Measurements from ENCODE around the gene ANAPC2. TPM values are rescaled to one million over a fixed set of nuclear protein-coding genes. Genes with fewer than 3 reads are reported as not detected.

Gene ANAPC2
- polyA plus RNA-seq (2013, experiment 1 of 2), result 14.5 TPM
- 14.9 TPM for polyA plus RNA-seq (2013, experiment 2 of 2)

GRCh38 chr9:137188490-137189296 lies at the start of gene ANAPC2, which contains the start of gene SSNA1:
Gene ANAPC2, minus strand, starts transcription at chr9:137188560. Its CDS starts 28 bp downstream, at chr9:137188532.
Gene SSNA1, plus strand, starts transcription at chr9:137188676. Its CDS starts 51 bp downstream, at chr9:137188727.
- Histone ChIP-seq H3K27ac (ENCODE audit: low read depth, low read length) (peak within 1 kb of the TSS; percentile 74), H2BK15ac (replicated peaks; ENCODE audit: low read depth) (no peak within 1 kb of the TSS), H3K4me1 (ENCODE audit: control insufficient read depth, low read depth, low read length) (peaks cover 3% of the 10 kb centered on the region), H3K56ac (ENCODE audit: low read length) (peak within 1 kb of the TSS; percentile 98), H3K79me2 (ENCODE audit: control insufficient read depth, insufficient read depth, low read length) (peaks cover 16% of the 10 kb centered on the region), H3K18ac (ENCODE audit: low read length) (peak within 1 kb of the TSS; percentile 25), H3K4ac (ENCODE audit: low read depth, low read length) (no peak within 1 kb of the TSS), H3K4me2 (ENCODE audit: low read length) (peak within 1 kb of the TSS; percentile 75), H2BK120ac (ENCODE audit: low read depth, low read length) (no peak within 1 kb of the TSS), H2AK5ac (ENCODE audit: low read length) (no peak within 1 kb of the TSS), H3K27me3 (ENCODE audit: insufficient read depth, low read length, poor library complexity) (no peaks in the 10 kb centered on the region), H3K9ac (ENCODE audit: low read length) (peak within 1 kb of the TSS; percentile 84), H4K8ac (ENCODE audit: low read depth, low read length) (no peak within 1 kb of the TSS), H3K36me3 (ENCODE audit: control insufficient read depth, insufficient read depth, low read length) (no peaks in the 10 kb centered on the region), H3K79me1 (ENCODE audit: low read length) (peaks cover 19% of the 10 kb centered on the region), H4K5ac (ENCODE audit: low read length) (no peak within 1 kb of the TSS), H2BK5ac (ENCODE audit: low read length) (peak within 1 kb of the TSS; percentile 59), H3K4me3 (ENCODE audit: low read length) (peak within 1 kb of the TSS; percentile 78), H3K23ac (ENCODE audit: low read length) (peak within 1 kb of the TSS; percentile 66)
- no CpG with 5 or more reads among the region's 98 CpGs for WGBS (ENCODE audit: extremely low coverage, insufficient coverage, low lambda C conversion rate)
- peak; percentile 94 for DNase-seq

GRCh38 chr9:137236936-137237421 lies 48.6 kb upstream of the ANAPC2 start:
- Histone ChIP-seq H4K5ac (ENCODE audit: low read length) (no peak overlapping the region), H3K79me1 (ENCODE audit: low read length) (peaks cover 6% of the 10 kb centered on the region), H3K18ac (ENCODE audit: low read length) (no peak overlapping the region), H3K27me3 (ENCODE audit: insufficient read depth, low read length, poor library complexity) (no peaks in the 10 kb centered on the region), H2BK120ac (ENCODE audit: low read depth, low read length) (no peak overlapping the region), H3K23ac (ENCODE audit: low read length) (no peak overlapping the region), H3K27ac (ENCODE audit: low read depth, low read length) (no peak overlapping the region), H3K4me3 (ENCODE audit: low read length) (no peak overlapping the region), H3K4ac (ENCODE audit: low read depth, low read length) (no peak overlapping the region), H2BK15ac (replicated peaks; ENCODE audit: low read depth) (no peak overlapping the region), H3K4me2 (ENCODE audit: low read length) (no peak overlapping the region), H2AK5ac (ENCODE audit: low read length) (no peak overlapping the region), H2BK5ac (ENCODE audit: low read length) (no peak overlapping the region), H3K4me1 (ENCODE audit: control insufficient read depth, low read depth, low read length) (peaks cover 2% of the 10 kb centered on the region), H3K79me2 (ENCODE audit: control insufficient read depth, insufficient read depth, low read length) (peaks cover 8% of the 10 kb centered on the region), H3K56ac (ENCODE audit: low read length) (peak overlapping the region; percentile 56), H3K9ac (ENCODE audit: low read length) (no peak overlapping the region), H4K8ac (ENCODE audit: low read depth, low read length) (no peak overlapping the region), H3K36me3 (ENCODE audit: control insufficient read depth, insufficient read depth, low read length) (no peaks in the 10 kb centered on the region)
- DNase-seq, result no peak
- no CpG with 5 or more reads among the region's 11 CpGs for WGBS (ENCODE audit: extremely low coverage, insufficient coverage, low lambda C conversion rate)

- Histone ChIP-seq H3K4me3 (ENCODE audit: low read length) (no peak overlapping the region), H3K18ac (ENCODE audit: low read length) (no peak overlapping the region), H3K4me2 (ENCODE audit: low read length) (no peak overlapping the region), H3K79me2 (ENCODE audit: control insufficient read depth, insufficient read depth, low read length) (peaks cover 3% of the 10 kb centered on the region), H3K4ac (ENCODE audit: low read depth, low read length) (no peak overlapping the region), H3K9ac (ENCODE audit: low read length) (no peak overlapping the region), H3K27ac (ENCODE audit: low read depth, low read length) (no peak overlapping the region), H4K8ac (ENCODE audit: low read depth, low read length) (no peak overlapping the region), H4K5ac (ENCODE audit: low read length) (no peak overlapping the region), H3K27me3 (ENCODE audit: insufficient read depth, low read length, poor library complexity) (no peaks in the 10 kb centered on the region), H3K56ac (ENCODE audit: low read length) (peak overlapping the region; percentile 56), H3K4me1 (ENCODE audit: control insufficient read depth, low read depth, low read length) (peaks cover 2% of the 10 kb centered on the region), H2BK120ac (ENCODE audit: low read depth, low read length) (no peak overlapping the region), H3K36me3 (ENCODE audit: control insufficient read depth, insufficient read depth, low read length) (no peaks in the 10 kb centered on the region), H3K23ac (ENCODE audit: low read length) (no peak overlapping the region), H3K79me1 (ENCODE audit: low read length) (peaks cover 6% of the 10 kb centered on the region), H2BK15ac (replicated peaks; ENCODE audit: low read depth) (no peak overlapping the region), H2AK5ac (ENCODE audit: low read length) (no peak overlapping the region), H2BK5ac (ENCODE audit: low read length) (no peak overlapping the region)
- WGBS (ENCODE audit: extremely low coverage, insufficient coverage, low lambda C conversion rate), result no CpG with 5 or more reads among the region's 31 CpGs
- DNase-seq, result peak; percentile 83
Measured at GRCh38 chr9:137236238-137236935, 48.0 kb upstream of the ANAPC2 start.

GRCh38 chr9:137235424-137236237 lies 47.3 kb upstream of the ANAPC2 start:
- no peak overlapping the region for H3K23ac ChIP-seq (ENCODE audit: low read length)
- peaks cover 2% of the 10 kb centered on the region for H3K4me1 ChIP-seq (ENCODE audit: control insufficient read depth, low read depth, low read length)
- no peak overlapping the region for H2BK15ac ChIP-seq (replicated peaks; ENCODE audit: low read depth)
- no peak overlapping the region for H3K27ac ChIP-seq (ENCODE audit: low read depth, low read length)
- H2BK5ac ChIP-seq (ENCODE audit: low read length), result no peak overlapping the region
- WGBS (ENCODE audit: extremely low coverage, insufficient coverage, low lambda C conversion rate), result no CpG with 5 or more reads among the region's 35 CpGs
- H3K9ac ChIP-seq (ENCODE audit: low read length), result no peak overlapping the region
- no peaks in the 10 kb centered on the region for H3K27me3 ChIP-seq (ENCODE audit: insufficient read depth, low read length, poor library complexity)
- no peak overlapping the region for H3K56ac ChIP-seq (ENCODE audit: low read length)
- H2BK120ac ChIP-seq (ENCODE audit: low read depth, low read length), result no peak overlapping the region
- H2AK5ac ChIP-seq (ENCODE audit: low read length), result no peak overlapping the region
- no peak for DNase-seq
- peaks cover 6% of the 10 kb centered on the region for H3K79me1 ChIP-seq (ENCODE audit: low read length)
- no peak overlapping the region for H4K5ac ChIP-seq (ENCODE audit: low read length)
- H3K4me2 ChIP-seq (ENCODE audit: low read length), result no peak overlapping the region
- H4K8ac ChIP-seq (ENCODE audit: low read depth, low read length), result no peak overlapping the region
- H3K4me3 ChIP-seq (ENCODE audit: low read length), result no peak overlapping the region
- H3K4ac ChIP-seq (ENCODE audit: low read depth, low read length), result no peak overlapping the region
- no peaks in the 10 kb centered on the region for H3K36me3 ChIP-seq (ENCODE audit: control insufficient read depth, insufficient read depth, low read length)
- H3K79me2 ChIP-seq (ENCODE audit: control insufficient read depth, insufficient read depth, low read length), result peaks cover 3% of the 10 kb centered on the region
- H3K18ac ChIP-seq (ENCODE audit: low read length), result no peak overlapping the region

- H4K5ac ChIP-seq (ENCODE audit: low read length), result no peak overlapping the region
- H3K18ac ChIP-seq (ENCODE audit: low read length), result no peak overlapping the region
- no peak for DNase-seq
- H3K4me1 ChIP-seq (ENCODE audit: control insufficient read depth, low read depth, low read length), result peaks cover 2% of the 10 kb centered on the region
- H4K8ac ChIP-seq (ENCODE audit: low read depth, low read length), result no peak overlapping the region
- H3K4ac ChIP-seq (ENCODE audit: low read depth, low read length), result no peak overlapping the region
- H3K56ac ChIP-seq (ENCODE audit: low read length), result no peak overlapping the region
- H2AK5ac ChIP-seq (ENCODE audit: low read length), result no peak overlapping the region
- no peak overlapping the region for H2BK15ac ChIP-seq (replicated peaks; ENCODE audit: low read depth)
- no peak overlapping the region for H3K9ac ChIP-seq (ENCODE audit: low read length)
- no peaks in the 10 kb centered on the region for H3K36me3 ChIP-seq (ENCODE audit: control insufficient read depth, insufficient read depth, low read length)
- no peak overlapping the region for H3K4me2 ChIP-seq (ENCODE audit: low read length)
- H3K79me2 ChIP-seq (ENCODE audit: control insufficient read depth, insufficient read depth, low read length), result peaks cover 3% of the 10 kb centered on the region
- H2BK5ac ChIP-seq (ENCODE audit: low read length), result no peak overlapping the region
- WGBS (ENCODE audit: extremely low coverage, insufficient coverage, low lambda C conversion rate), result no CpG with 5 or more reads among the region's 18 CpGs
- no peak overlapping the region for H3K23ac ChIP-seq (ENCODE audit: low read length)
- H2BK120ac ChIP-seq (ENCODE audit: low read depth, low read length), result no peak overlapping the region
- peaks cover 6% of the 10 kb centered on the region for H3K79me1 ChIP-seq (ENCODE audit: low read length)
- H3K27me3 ChIP-seq (ENCODE audit: insufficient read depth, low read length, poor library complexity), result no peaks in the 10 kb centered on the region
- no peak overlapping the region for H3K4me3 ChIP-seq (ENCODE audit: low read length)
- H3K27ac ChIP-seq (ENCODE audit: low read depth, low read length), result no peak overlapping the region
Measured at GRCh38 chr9:137234758-137235423, 46.5 kb upstream of the ANAPC2 start.
